Measurements from ENCODE around the gene MYLIP.

MYLIP gene

GRCh38 chr6:16105854-16106253, 23.0 kb upstream of the MYLIP start:
- no peak for DNase-seq (ENCODE audit: low read depth)
- no peak overlapping the region for H3K4me3 ChIP-seq (ENCODE audit: low read depth, low read length)
- no peak for TF ChIP-seq CTCF (IDR thresholded peaks at IDR 0.05; ENCODE audit: control insufficient read depth, extremely low read depth, insufficient read depth)

- TF ChIP-seq CTCF (IDR thresholded peaks at IDR 0.05; ENCODE audit: control insufficient read depth, extremely low read depth, insufficient read depth): no peak
Observed at GRCh38 chr6:16106991-16107787, 21.7 kb upstream of the MYLIP start.

GRCh38 chr6:16108419-16108818, 20.5 kb upstream of the MYLIP start:
- H3K4me3 ChIP-seq (ENCODE audit: low read depth, low read length): no peak overlapping the region
- DNase-seq (ENCODE audit: low read depth): no peak
- no peak for TF ChIP-seq CTCF (IDR thresholded peaks at IDR 0.05; ENCODE audit: control insufficient read depth, extremely low read depth, insufficient read depth)

More at GRCh38 chr6:16106991-16107787, 21.7 kb upstream of the MYLIP start:
- no peak overlapping the region for H3K4me3 ChIP-seq (ENCODE audit: low read depth, low read length)
- no peak for DNase-seq (ENCODE audit: low read depth)

GRCh38 chr6:16108921-16109658, 19.8 kb upstream of the MYLIP start:
- TF ChIP-seq CTCF (IDR thresholded peaks at IDR 0.05; ENCODE audit: control insufficient read depth, extremely low read depth, insufficient read depth): no peak
- no peak overlapping the region for H3K4me3 ChIP-seq (ENCODE audit: low read depth, low read length)
- no peak for DNase-seq (ENCODE audit: low read depth)

- TF ChIP-seq CTCF (IDR thresholded peaks at IDR 0.05; ENCODE audit: control insufficient read depth, extremely low read depth, insufficient read depth): no peak
- no peak for DNase-seq (ENCODE audit: low read depth)
- H3K4me3 ChIP-seq (ENCODE audit: low read depth, low read length): no peak overlapping the region
Observed at GRCh38 chr6:16109659-16110305, 19.1 kb upstream of the MYLIP start.

- H3K4me3 ChIP-seq (ENCODE audit: low read depth, low read length): no peak overlapping the region
- TF ChIP-seq CTCF (IDR thresholded peaks at IDR 0.05; ENCODE audit: control insufficient read depth, extremely low read depth, insufficient read depth): no peak
- no peak for DNase-seq (ENCODE audit: low read depth)
Observed at GRCh38 chr6:16118825-16119224, 10.1 kb upstream of the MYLIP start.
